GM10266 (cell line): ENCODE measurements around the gene RPS6KA4.

ENCODE experiments used
- DNase-seq: peaks from one replicate; pipeline ENCODE4 v3.0.0; 2012; ENCODE audit errors: extremely low spot score
- TF ChIP-seq, protein P1 (sequence below): IDR thresholded peaks from 2 replicates; pipeline ENCODE4 v1.5.1; 2012; ENCODE audit warnings: mild to moderate bottlenecking, low read depth; ENCODE audit not compliant: control insufficient read depth, insufficient read depth; ENCODE audit errors: missing control alignments

Gene RPS6KA4

DNA sequence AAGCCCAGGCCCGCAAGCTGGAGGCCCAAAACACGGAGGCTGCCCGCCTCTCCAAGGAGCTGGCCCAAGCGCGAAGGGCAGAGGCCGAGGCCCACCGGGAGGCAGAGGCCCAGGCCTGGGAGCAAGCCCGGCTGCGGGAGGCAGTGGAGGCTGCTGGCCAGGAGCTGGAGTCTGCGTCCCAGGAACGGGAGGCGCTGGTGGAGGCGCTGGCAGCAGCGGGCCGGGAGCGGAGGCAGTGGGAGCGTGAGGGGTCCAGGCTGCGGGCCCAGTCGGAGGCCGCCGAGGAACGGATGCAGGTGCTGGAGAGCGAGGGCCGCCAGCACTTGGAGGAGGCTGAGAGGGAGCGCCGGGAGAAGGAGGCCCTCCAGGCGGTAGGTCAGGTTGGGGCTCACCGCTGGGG, 14.2 kb upstream of the RPS6KA4 start:
- no peak for DNase-seq
- TF ChIP-seq, protein P1, sequence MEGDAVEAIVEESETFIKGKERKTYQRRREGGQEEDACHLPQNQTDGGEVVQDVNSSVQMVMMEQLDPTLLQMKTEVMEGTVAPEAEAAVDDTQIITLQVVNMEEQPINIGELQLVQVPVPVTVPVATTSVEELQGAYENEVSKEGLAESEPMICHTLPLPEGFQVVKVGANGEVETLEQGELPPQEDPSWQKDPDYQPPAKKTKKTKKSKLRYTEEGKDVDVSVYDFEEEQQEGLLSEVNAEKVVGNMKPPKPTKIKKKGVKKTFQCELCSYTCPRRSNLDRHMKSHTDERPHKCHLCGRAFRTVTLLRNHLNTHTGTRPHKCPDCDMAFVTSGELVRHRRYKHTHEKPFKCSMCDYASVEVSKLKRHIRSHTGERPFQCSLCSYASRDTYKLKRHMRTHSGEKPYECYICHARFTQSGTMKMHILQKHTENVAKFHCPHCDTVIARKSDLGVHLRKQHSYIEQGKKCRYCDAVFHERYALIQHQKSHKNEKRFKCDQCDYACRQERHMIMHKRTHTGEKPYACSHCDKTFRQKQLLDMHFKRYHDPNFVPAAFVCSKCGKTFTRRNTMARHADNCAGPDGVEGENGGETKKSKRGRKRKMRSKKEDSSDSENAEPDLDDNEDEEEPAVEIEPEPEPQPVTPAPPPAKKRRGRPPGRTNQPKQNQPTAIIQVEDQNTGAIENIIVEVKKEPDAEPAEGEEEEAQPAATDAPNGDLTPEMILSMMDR = no peak

DNA sequence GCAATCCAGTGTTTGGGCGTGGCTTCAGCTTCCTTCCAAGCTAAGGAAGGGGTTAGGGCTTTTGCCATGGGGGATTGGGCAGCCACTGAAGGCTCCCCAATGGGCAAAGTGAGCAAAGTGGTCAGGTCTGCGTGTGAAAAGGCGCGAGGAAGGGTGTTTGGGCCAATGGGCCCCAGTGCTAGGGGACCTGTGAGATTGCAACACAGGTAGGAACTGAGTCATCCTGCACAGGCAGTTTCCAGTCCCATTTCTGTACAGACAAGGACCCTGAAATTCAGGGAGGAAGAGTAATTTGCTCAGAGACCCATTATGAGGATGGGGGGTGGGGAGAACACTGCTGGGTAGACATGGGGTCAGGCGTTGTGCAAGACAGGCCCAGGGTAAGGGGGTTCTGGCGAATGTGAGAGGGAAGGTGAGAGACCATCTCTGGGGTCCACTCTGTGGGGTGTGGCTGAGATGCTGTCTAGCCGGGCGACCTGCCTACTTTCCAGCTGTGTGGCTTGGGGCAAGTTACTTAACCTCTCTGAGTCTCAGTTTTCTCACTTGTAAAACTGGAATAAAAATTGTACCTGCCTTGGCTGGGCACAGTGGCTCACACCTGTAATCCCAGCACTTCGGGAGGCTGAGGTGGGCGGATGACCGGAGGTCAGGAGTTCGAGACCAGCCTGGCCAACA, 11.6 kb upstream of the RPS6KA4 start:
- TF ChIP-seq, protein P1 = no peak
- DNase-seq = no peak

DNA sequence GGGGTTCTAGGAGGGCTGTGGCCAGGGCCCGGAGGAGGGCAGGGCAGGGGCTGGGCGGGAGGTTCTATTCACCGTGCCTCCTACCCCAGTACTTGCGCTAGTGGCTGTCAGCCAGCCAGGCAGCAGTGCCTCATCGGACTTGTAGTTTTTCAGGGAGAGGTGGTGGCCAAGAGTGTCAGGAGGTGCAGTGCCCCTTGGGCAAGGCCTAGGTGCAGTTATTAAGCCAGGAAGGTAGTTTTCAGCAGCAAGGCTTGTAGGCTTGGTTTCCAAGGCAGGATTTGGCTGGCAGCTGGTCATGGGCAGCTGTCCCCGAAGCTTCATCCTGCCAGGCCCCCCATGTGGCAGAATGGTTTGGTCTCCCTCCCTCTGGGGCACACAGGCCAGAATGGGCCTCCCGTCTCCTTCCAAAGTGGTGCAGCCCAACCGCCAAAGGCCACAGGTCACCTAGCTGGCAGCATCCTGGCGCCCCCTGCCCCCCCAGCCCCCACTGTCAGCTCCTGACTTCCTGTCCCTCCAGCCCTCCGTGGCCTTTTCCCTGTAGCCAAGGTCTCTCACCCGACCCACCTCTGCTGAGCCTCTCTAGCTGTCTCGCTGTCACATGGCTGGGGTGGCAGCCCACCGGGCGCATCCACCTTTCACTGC, 10.5 kb upstream of the RPS6KA4 start:
- TF ChIP-seq, protein P1 = no peak
- no peak for DNase-seq

DNA sequence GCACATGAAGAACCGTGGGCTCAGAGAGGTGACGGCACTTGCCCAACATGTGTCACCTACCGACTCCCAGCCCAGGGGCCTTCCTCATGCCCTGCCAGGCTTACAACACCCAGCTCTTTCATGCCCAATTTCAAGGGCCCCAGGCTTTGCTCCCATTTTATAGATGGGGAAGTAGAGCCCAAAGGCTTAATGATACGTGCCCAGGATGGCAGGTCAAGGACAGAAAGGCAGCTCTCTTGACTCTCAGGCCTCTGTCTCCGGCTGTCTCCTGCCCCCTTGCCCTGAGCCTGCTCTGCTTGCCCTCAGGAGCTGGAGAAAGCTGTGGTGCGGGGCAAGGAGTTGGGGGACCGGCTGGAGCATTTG, 10.0 kb upstream of the RPS6KA4 start:
- TF ChIP-seq, protein P1 = no peak

DNA sequence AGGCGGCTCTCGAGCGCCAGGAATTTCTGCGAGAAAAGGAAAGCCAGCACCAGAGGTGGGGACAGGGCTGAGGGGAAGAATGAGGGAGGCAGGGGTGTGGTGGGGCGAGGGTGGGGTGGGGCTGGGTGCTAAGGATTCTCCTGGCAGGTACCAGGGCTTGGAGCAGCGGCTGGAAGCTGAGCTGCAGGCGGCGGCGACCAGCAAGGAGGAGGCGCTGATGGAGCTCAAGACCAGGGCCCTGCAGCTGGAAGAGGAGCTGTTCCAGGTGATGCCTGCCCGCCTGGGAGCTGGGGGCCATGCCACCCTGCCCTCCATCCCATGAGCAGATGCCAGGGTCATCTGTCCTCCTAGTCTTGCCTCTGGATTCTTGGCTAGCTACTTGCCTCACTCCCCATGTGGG, 9.6 kb upstream of the RPS6KA4 start:
- TF ChIP-seq, protein P1 = no peak
- DNase-seq = no peak

More for the DNA sequence above, 10.0 kb upstream of the RPS6KA4 start:
- DNase-seq = no peak

DNA sequence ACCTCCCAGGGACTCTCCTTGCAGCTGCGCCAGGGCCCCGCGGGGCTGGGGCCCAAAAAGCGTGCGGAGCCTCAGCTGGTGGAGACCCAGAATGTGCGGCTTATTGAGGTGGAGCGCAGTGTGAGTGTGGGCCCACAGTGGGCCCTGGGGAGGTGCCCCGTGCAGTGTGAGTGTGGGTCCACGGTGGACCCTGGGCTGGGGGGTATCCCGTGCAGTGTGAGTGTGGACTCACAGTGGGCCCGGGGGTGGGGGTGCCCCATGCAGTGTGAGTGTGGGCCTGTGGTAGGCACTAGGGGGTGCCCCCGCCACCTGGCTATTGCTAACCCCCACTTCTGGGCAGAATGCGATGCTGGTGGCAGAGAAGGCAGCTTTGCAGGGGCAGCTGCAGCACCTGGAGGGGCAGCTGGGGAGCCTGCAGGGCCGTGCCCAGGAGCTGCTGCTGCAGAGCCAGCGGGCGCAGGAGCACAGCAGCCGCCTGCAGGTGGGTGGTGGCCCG, 7.8 kb upstream of the RPS6KA4 start:
- TF ChIP-seq, protein P1 = no peak
- no peak for DNase-seq
